ENCODE measurements around the gene TSPAN11.
"Not testable (repeated sequence)": the region's sequence is repeated elsewhere in the genome, so short reads cannot be mapped to it uniquely, and the experiment has no call there.

The TSPAN11 gene

GRCh38 chr12:31019561-31019960 lies 93.0 kb downstream of the TSPAN11 start:
- DNase-seq (ENCODE audit: low read depth in 2 of 2), result no peak

- no peak for DNase-seq (ENCODE audit: low read depth in 2 of 2)
These were observed 93.4 kb downstream of the TSPAN11 start for GRCh38 chr12:31019976-31020375.

- DNase-seq (ENCODE audit: low read depth in 2 of 2), result no peak
These were observed 94.0 kb downstream of the TSPAN11 start for GRCh38 chr12:31020385-31021166.

- DNase-seq (ENCODE audit: low read depth in 2 of 2), result no peak
These were observed 94.6 kb downstream of the TSPAN11 start for GRCh38 chr12:31021181-31021580.

- no peak for DNase-seq (ENCODE audit: low read depth in 2 of 2)
These were observed 95.4 kb downstream of the TSPAN11 start for GRCh38 chr12:31021809-31022494.

- DNase-seq (ENCODE audit: low read depth in 2 of 2), result no peak
These were observed 96.8 kb downstream of the TSPAN11 start for GRCh38 chr12:31023271-31023724.

GRCh38 chr12:31026202-31026601 lies 99.7 kb downstream of the TSPAN11 start:
- no peak for DNase-seq (ENCODE audit: low read depth in 2 of 2)

GRCh38 chr12:31027006-31027405 lies 100.5 kb downstream of the TSPAN11 start:
- DNase-seq (ENCODE audit: low read depth in 2 of 2), result not testable (repeated sequence)

- DNase-seq (ENCODE audit: low read depth in 2 of 2), result no peak
These were observed 102.9 kb downstream of the TSPAN11 start for GRCh38 chr12:31029468-31029867.

GRCh38 chr12:31029916-31030562 lies 103.5 kb downstream of the TSPAN11 start:
- no peak for DNase-seq (ENCODE audit: low read depth in 2 of 2)

GRCh38 chr12:31031951-31032335 lies 105.4 kb downstream of the TSPAN11 start:
- no peak for DNase-seq (ENCODE audit: low read depth in 2 of 2)

- DNase-seq (ENCODE audit: low read depth in 2 of 2), result no peak
These were observed 106.6 kb downstream of the TSPAN11 start for GRCh38 chr12:31033146-31033545.

- no peak for DNase-seq (ENCODE audit: low read depth in 2 of 2)
These were observed 107.1 kb downstream of the TSPAN11 start for GRCh38 chr12:31033681-31034080.

- DNase-seq (ENCODE audit: low read depth in 2 of 2), result no peak
These were observed 107.8 kb downstream of the TSPAN11 start for GRCh38 chr12:31034372-31034771.

- no peak for DNase-seq (ENCODE audit: low read depth in 2 of 2)
These were observed 108.7 kb downstream of the TSPAN11 start for GRCh38 chr12:31035226-31035625.

GRCh38 chr12:31035967-31036665 lies 109.6 kb downstream of the TSPAN11 start:
- DNase-seq (ENCODE audit: low read depth in 2 of 2), result no peak

- no peak for DNase-seq (ENCODE audit: low read depth in 2 of 2)
These were observed 110.5 kb downstream of the TSPAN11 start for GRCh38 chr12:31037028-31037427.

GRCh38 chr12:31037931-31038330 lies 111.4 kb downstream of the TSPAN11 start:
- no peak for DNase-seq (ENCODE audit: low read depth in 2 of 2)

- DNase-seq (ENCODE audit: low read depth in 2 of 2), result no peak
These were observed 114.6 kb downstream of the TSPAN11 start for GRCh38 chr12:31041033-31041564.
